GM19239 (cell line): ENCODE measurements around the gene CD300LB.
"Not testable (repeated sequence)": the region's sequence is repeated elsewhere in the genome, so short reads cannot be mapped to it uniquely, and the experiment has no call there.

ENCODE experiments used
- DNase-seq: peaks from one replicate; pipeline ENCODE4 v3.0.0; 2011; ENCODE audit warnings: low spot score; ENCODE audit not compliant: insufficient read length
- FAIRE-seq: peaks from 2 replicates; lab custom pipeline; 2011; peaks lifted over from hg19 to GRCh38; lab: Jason Lieb, UNC

CD300LB gene

GRCh38 chr17:74531231-74531761 lies at the start of gene CD300LB:
Gene CD300LB (minus strand): TSS chr17:74531475. CDS start chr17:74531350, 125 bp downstream.
- peak; percentile 82 for FAIRE-seq
- DNase-seq, result no peak

- DNase-seq (no peak), FAIRE-seq (no peak)
Observed at GRCh38 chr17:74579900-74580299, 48.6 kb upstream of the CD300LB start.

GRCh38 chr17:74578979-74579378 lies 47.7 kb upstream of the CD300LB start:
- FAIRE-seq, result no peak

GRCh38 chr17:74574489-74575142 lies 43.3 kb upstream of the CD300LB start:
- DNase-seq (no peak), FAIRE-seq (no peak)

More at GRCh38 chr17:74578979-74579378, 47.7 kb upstream of the CD300LB start:
- no peak for DNase-seq

GRCh38 chr17:74573635-74574034 lies 42.4 kb upstream of the CD300LB start:
- FAIRE-seq, DNase-seq: not testable (repeated sequence)

GRCh38 chr17:74573169-74573568 lies 41.9 kb upstream of the CD300LB start:
- FAIRE-seq, result no peak
- no peak for DNase-seq

- DNase-seq (no peak), FAIRE-seq (no peak)
Observed at GRCh38 chr17:74571621-74572270, 40.5 kb upstream of the CD300LB start.

GRCh38 chr17:74569020-74570003 lies 38.0 kb upstream of the CD300LB start:
- FAIRE-seq, result no peak
- DNase-seq, result no peak

- DNase-seq, result no peak
Observed at GRCh38 chr17:74568106-74568873, 37.0 kb upstream of the CD300LB start.

GRCh38 chr17:74567397-74567796 lies 36.1 kb upstream of the CD300LB start, which contains the start of gene CD300H:
Gene CD300H (minus strand): TSS chr17:74567509.
- DNase-seq, result no peak
- no peak for FAIRE-seq

More at GRCh38 chr17:74568106-74568873, 37.0 kb upstream of the CD300LB start:
- no peak for FAIRE-seq

GRCh38 chr17:74566132-74566753 lies 35.0 kb upstream of the CD300LB start:
- FAIRE-seq (no peak), DNase-seq (no peak)

- FAIRE-seq (no peak), DNase-seq (no peak)
Observed at GRCh38 chr17:74565126-74565525, 33.9 kb upstream of the CD300LB start.

- no peak for DNase-seq
- no peak for FAIRE-seq
Observed at GRCh38 chr17:74563358-74563757, 32.1 kb upstream of the CD300LB start.

- no peak for FAIRE-seq
- DNase-seq, result no peak
Observed at GRCh38 chr17:74561586-74561985, 30.3 kb upstream of the CD300LB start.

- DNase-seq (no peak), FAIRE-seq (no peak)
Observed at GRCh38 chr17:74558882-74559519, 27.7 kb upstream of the CD300LB start.

GRCh38 chr17:74558402-74558801 lies 27.1 kb upstream of the CD300LB start:
- FAIRE-seq, DNase-seq: not testable (repeated sequence)

- DNase-seq (no peak), FAIRE-seq (no peak)
Observed at GRCh38 chr17:74555427-74555940, 24.2 kb upstream of the CD300LB start.

GRCh38 chr17:74554909-74555308 lies 23.6 kb upstream of the CD300LB start:
- FAIRE-seq (no peak), DNase-seq (no peak)
